Mesenchymal stem cell (in vitro differentiated cells and primary cell): ENCODE results near the gene NRP1.

Experiments
- DNase-seq: peaks from one replicate; pipeline ENCODE4 v3.0.0-alpha.2; 2013
- H2AFZ ChIP-seq: one replicate; pipeline ENCODE4 v1.6.1; 2013; ENCODE audit warnings: low read depth, mild to moderate bottlenecking, control low read depth, inconsistent platforms, low read length, moderate library complexity
- H2AK5ac ChIP-seq: 2 replicates; pipeline ENCODE4 v1.6.1; 2013; ENCODE audit warnings: low read length, moderate library complexity, mild to moderate bottlenecking, inconsistent platforms; ENCODE audit not compliant: severe bottlenecking
- H2BK120ac ChIP-seq: one replicate; pipeline ENCODE4 v1.6.1; 2013; ENCODE audit warnings: low read depth, mild to moderate bottlenecking, inconsistent platforms, low read length, moderate library complexity
- H2BK12ac ChIP-seq, 2 experiments: one replicate each; pipeline ENCODE4 v1.6.1; 2013; ENCODE audit warnings: inconsistent platforms in 2 of 2, low read length in 2 of 2, mild to moderate bottlenecking in 2 of 2, moderate library complexity in 2 of 2, control low read depth in 1 of 2
- H2BK15ac ChIP-seq: one replicate; pipeline ENCODE4 v1.6.1; 2013; ENCODE audit warnings: mild to moderate bottlenecking, low read depth, inconsistent platforms; ENCODE audit not compliant: poor library complexity, severe bottlenecking
- H2BK5ac ChIP-seq: 2 replicates; pipeline ENCODE4 v1.6.1; 2013; ENCODE audit warnings: low read depth, mild to moderate bottlenecking, low read length, control low read depth, inconsistent platforms; ENCODE audit not compliant: poor library complexity, severe bottlenecking
- H3K14ac ChIP-seq, 2 experiments: one replicate each; pipeline ENCODE4 v1.6.1; 2013; ENCODE audit warnings: inconsistent platforms in 2 of 2, low read length in 2 of 2, control low read depth in 1 of 2, mild to moderate bottlenecking in 1 of 2, moderate library complexity in 1 of 2
- H3K18ac ChIP-seq, 2 experiments: one replicate each; pipeline ENCODE4 v1.6.1; 2013; ENCODE audit warnings: inconsistent platforms in 2 of 2, low read length in 2 of 2, control low read depth in 1 of 2, low read depth in 1 of 2, mild to moderate bottlenecking in 1 of 2
- H3K23ac ChIP-seq, 2 experiments: one replicate each; pipeline ENCODE4 v1.6.1; 2013; ENCODE audit warnings: inconsistent platforms in 2 of 2, low read length in 2 of 2, mild to moderate bottlenecking in 2 of 2, moderate library complexity in 2 of 2, control low read depth in 1 of 2
- H3K27ac ChIP-seq: 2 replicates; pipeline ENCODE4 v1.5.1; 2013; ENCODE audit warnings: mild to moderate bottlenecking, moderate library complexity, low read length, control low read depth, inconsistent platforms; ENCODE audit not compliant: poor library complexity, severe bottlenecking
- H3K27me3 ChIP-seq, 2 experiments: 2 replicates each; pipeline versions ENCODE4 v1.6.1 to v1.7.0; 2013; ENCODE audit warnings: low read length in 2 of 2, mild to moderate bottlenecking in 2 of 2, moderate library complexity in 2 of 2, control low read depth in 1 of 2, inconsistent platforms in 1 of 2; ENCODE audit not compliant: control insufficient read depth in 1 of 2, insufficient read depth in 1 of 2
- H3K36me3 ChIP-seq, 2 experiments: 2 replicates each; pipeline versions ENCODE4 v1.6.1 to v1.7.0; 2013; ENCODE audit warnings: low read length in 2 of 2, control low read depth in 1 of 2, inconsistent platforms in 1 of 2, low read depth in 1 of 2, mild to moderate bottlenecking in 1 of 2; ENCODE audit not compliant: insufficient read depth in 2 of 2, control insufficient read depth in 1 of 2
- H3K4ac ChIP-seq, 2 experiments: one replicate each; pipeline ENCODE4 v1.6.1; 2013; ENCODE audit warnings: inconsistent platforms in 2 of 2, low read length in 2 of 2, mild to moderate bottlenecking in 2 of 2, moderate library complexity in 2 of 2, control low read depth in 1 of 2, low read depth in 1 of 2
- H3K4me1 ChIP-seq: 2 replicates; pipeline ENCODE4 v1.6.1; 2013; ENCODE audit warnings: low read depth, low read length, control low read depth; ENCODE audit not compliant: control insufficient read depth, insufficient read depth
- H3K4me2 ChIP-seq: 2 replicates; pipeline ENCODE4 v1.6.1; 2013; ENCODE audit warnings: low read length, mild to moderate bottlenecking, inconsistent platforms; ENCODE audit not compliant: poor library complexity, severe bottlenecking
- H3K4me3 ChIP-seq, 2 experiments: 2 replicates each; pipeline versions ENCODE4 v1.5.1 to v1.7.0; 2013; ENCODE audit warnings: low read length in 2 of 2, mild to moderate bottlenecking in 2 of 2, control low read depth in 1 of 2, low read depth in 1 of 2; ENCODE audit not compliant: insufficient read depth in 1 of 2
- H3K79me1 ChIP-seq: replicated peaks from 2 replicates; pipeline ENCODE4 v1.6.1; 2013; ENCODE audit warnings: mild to moderate bottlenecking, control low read depth, low read length, inconsistent platforms; ENCODE audit not compliant: poor library complexity, severe bottlenecking
- H3K9ac ChIP-seq: 2 replicates; pipeline ENCODE4 v1.7.0; 2013; ENCODE audit warnings: mild to moderate bottlenecking, low read length, moderate library complexity
- H3K9me3 ChIP-seq: 2 replicates; pipeline ENCODE4 v1.7.0; 2013; ENCODE audit warnings: mild to moderate bottlenecking, low read length; ENCODE audit not compliant: control insufficient read depth
- H4K8ac ChIP-seq: one replicate; pipeline ENCODE4 v1.6.1; 2013; ENCODE audit warnings: inconsistent platforms, mild to moderate bottlenecking, low read length, moderate library complexity
- H4K91ac ChIP-seq: one replicate; pipeline ENCODE4 v1.6.1; 2013; ENCODE audit warnings: mild to moderate bottlenecking, low read length, inconsistent platforms
- WGBS: methylation state at CpG from one replicate; pipeline ENCODE4 v1.1.7; 2013; ENCODE audit warnings: mixed read lengths; 5-methylcytosine and 5-hydroxymethylcytosine counted together

NRP1 gene

GRCh38 chr10:33134011-33134751, 200.3 kb downstream of the NRP1 start:
- no peak overlapping the region for H2BK120ac ChIP-seq
- H2BK15ac ChIP-seq: no peak overlapping the region
- H3K9ac ChIP-seq: peak overlapping the region; percentile 28
- H4K91ac ChIP-seq: no peak overlapping the region
- peak; percentile 85 for DNase-seq
- H3K36me3 ChIP-seq: no peaks in the 10 kb centered on the region
- no peak overlapping the region for H3K4me3 ChIP-seq
- H3K18ac ChIP-seq: peak overlapping the region in 1 of 2 experiments; percentile 25
- H3K27me3 ChIP-seq: no peaks in the 10 kb centered on the region
- H2AFZ ChIP-seq: no peak overlapping the region
- peaks cover 12% of the 10 kb centered on the region for H3K4me1 ChIP-seq
- H2BK5ac ChIP-seq: peak overlapping the region; percentile 85
- peak overlapping the region in 1 of 2 experiments; percentile 58 for H2BK12ac ChIP-seq
- peak overlapping the region; percentile 41 for H2AK5ac ChIP-seq
- H3K4ac ChIP-seq: no peak overlapping the region
- H3K23ac ChIP-seq: no peak overlapping the region
- no peak overlapping the region for H3K4me2 ChIP-seq
- H3K27ac ChIP-seq: peak overlapping the region; percentile 99
- H3K79me1 ChIP-seq: peaks cover 3% of the 10 kb centered on the region
- H3K14ac ChIP-seq: no peak overlapping the region
- 59% methylated on average over 10 of the region's 11 CpGs for WGBS
- no peak overlapping the region for H4K8ac ChIP-seq
- no peaks in the 10 kb centered on the region for H3K9me3 ChIP-seq

- Histone ChIP-seq H3K4ac (no peak overlapping the region), H2BK120ac (no peak overlapping the region), H3K4me2 (no peak overlapping the region), H3K9ac (peak overlapping the region; percentile 24), H4K91ac (no peak overlapping the region), H3K27ac (peak overlapping the region; percentile 99), H2AFZ (no peak overlapping the region), H3K9me3 (no peaks in the 10 kb centered on the region), H2AK5ac (no peak overlapping the region), H3K18ac (no peak overlapping the region), H2BK12ac (no peak overlapping the region), H3K27me3 (no peaks in the 10 kb centered on the region), H3K14ac (no peak overlapping the region), H4K8ac (no peak overlapping the region), H3K4me3 (no peak overlapping the region), H2BK15ac (no peak overlapping the region), H3K36me3 (no peaks in the 10 kb centered on the region), H3K4me1 (peaks cover 13% of the 10 kb centered on the region), H2BK5ac (peak overlapping the region; percentile 66), H3K23ac (no peak overlapping the region), H3K79me1 (peaks cover 3% of the 10 kb centered on the region)
- no peak for DNase-seq
Observed at GRCh38 chr10:33133557-33133956, 200.9 kb downstream of the NRP1 start.

GRCh38 chr10:33132626-33133025, 201.8 kb downstream of the NRP1 start:
- no peaks in the 10 kb centered on the region for H3K27me3 ChIP-seq

GRCh38 chr10:33129996-33130386, 204.5 kb downstream of the NRP1 start:
- Histone ChIP-seq H2BK12ac (no peak overlapping the region), H3K4me1 (peaks cover 13% of the 10 kb centered on the region), H3K14ac (no peak overlapping the region), H2BK15ac (no peak overlapping the region), H4K8ac (no peak overlapping the region), H2BK5ac (peak overlapping the region; percentile 84), H3K36me3 (no peaks in the 10 kb centered on the region), H2AFZ (no peak overlapping the region), H3K27me3 (no peaks in the 10 kb centered on the region), H2BK120ac (no peak overlapping the region), H3K4me2 (no peak overlapping the region), H3K9ac (peak overlapping the region; percentile 50), H3K18ac (no peak overlapping the region), H3K9me3 (no peaks in the 10 kb centered on the region), H3K4me3 (no peak overlapping the region), H3K23ac (no peak overlapping the region), H3K4ac (no peak overlapping the region), H4K91ac (no peak overlapping the region), H2AK5ac (peak overlapping the region; percentile 97), H3K27ac (peak overlapping the region; percentile 92), H3K79me1 (peaks cover 3% of the 10 kb centered on the region)
- WGBS: 93% methylated on average over 5 of the region's 5 CpGs
- peak; percentile 72 for DNase-seq

More at GRCh38 chr10:33132626-33133025, 201.8 kb downstream of the NRP1 start:
- Histone ChIP-seq H3K27ac (peak overlapping the region; percentile 99), H2AFZ (no peak overlapping the region), H4K91ac (no peak overlapping the region), H3K14ac (no peak overlapping the region), H3K9me3 (no peaks in the 10 kb centered on the region), H3K79me1 (peaks cover 3% of the 10 kb centered on the region), H3K4me1 (peaks cover 14% of the 10 kb centered on the region), H2BK15ac (no peak overlapping the region), H3K9ac (no peak overlapping the region), H2BK5ac (peak overlapping the region; percentile 91), H2AK5ac (peak overlapping the region; percentile 100), H3K36me3 (no peaks in the 10 kb centered on the region), H2BK12ac (peak overlapping the region; percentile 18 to 29), H3K23ac (no peak overlapping the region), H3K4me3 (no peak overlapping the region), H3K4ac (no peak overlapping the region), H2BK120ac (no peak overlapping the region), H4K8ac (peak overlapping the region; percentile 59), H3K18ac (no peak overlapping the region), H3K4me2 (no peak overlapping the region)
- no peak for DNase-seq
- WGBS: 100% methylated on average over 1 of the region's 1 CpG
